Inferior parietal cortex (tissue), 1 donor: ENCODE measurements around the gene LDLRAD2.

ENCODE experiments used
- DNase-seq: peaks from one replicate; pipeline ENCODE4 v3.0.0-alpha.2; 2016; ENCODE audit errors: extremely low spot score

LDLRAD2 gene

DNA sequence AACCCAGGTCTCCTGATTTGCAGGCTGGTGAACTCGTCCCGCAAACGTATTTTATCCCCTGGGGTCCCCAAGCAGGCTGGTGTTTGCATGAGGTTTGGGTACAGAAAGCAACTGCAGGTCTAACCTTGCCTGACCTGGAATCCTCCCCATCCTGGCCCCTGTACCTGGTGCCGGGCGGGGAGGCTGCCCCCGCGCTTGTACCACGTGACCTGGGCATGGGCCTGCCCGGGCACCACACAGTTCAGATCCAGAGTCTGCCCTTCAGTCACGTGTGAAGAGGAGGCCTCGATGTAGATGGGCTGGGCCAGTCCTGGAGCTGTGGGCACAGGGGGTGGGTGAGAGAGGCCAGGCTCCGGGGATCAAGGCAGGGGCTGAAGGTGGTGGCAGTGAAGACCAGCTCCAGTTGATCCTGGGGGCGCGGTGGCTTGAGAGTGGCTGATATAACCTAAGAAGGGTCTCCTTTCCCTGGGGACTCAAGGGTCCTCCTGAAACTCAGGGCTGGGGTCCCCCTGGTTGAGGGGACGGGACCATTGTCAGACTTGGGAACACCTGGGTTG lies 30.6 kb downstream of the LDLRAD2 start:
- no peak for DNase-seq

DNA sequence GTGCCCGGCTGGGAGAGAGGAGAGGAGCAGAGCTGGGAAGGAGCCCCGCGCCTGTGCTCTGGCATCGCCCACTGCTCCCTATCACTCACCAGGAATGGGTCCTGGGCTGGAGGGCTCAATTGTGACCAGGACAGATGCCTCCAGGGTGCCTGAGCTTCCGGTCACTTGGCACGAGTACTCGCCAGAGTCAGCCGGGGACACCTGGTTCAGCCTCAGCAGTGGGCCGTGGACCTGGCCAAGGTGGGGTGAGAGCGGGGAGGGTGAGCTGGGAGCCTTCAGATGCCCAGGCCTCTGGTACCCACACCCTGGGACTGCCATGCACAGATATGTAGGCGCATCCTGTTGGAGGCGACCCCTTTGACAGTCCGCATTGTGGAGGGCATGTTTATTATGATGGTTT lies 31.1 kb downstream of the LDLRAD2 start:
- no peak for DNase-seq

GRCh38 chr1:21843996-21844395 lies 31.9 kb downstream of the LDLRAD2 start:
- no peak for DNase-seq

DNA sequence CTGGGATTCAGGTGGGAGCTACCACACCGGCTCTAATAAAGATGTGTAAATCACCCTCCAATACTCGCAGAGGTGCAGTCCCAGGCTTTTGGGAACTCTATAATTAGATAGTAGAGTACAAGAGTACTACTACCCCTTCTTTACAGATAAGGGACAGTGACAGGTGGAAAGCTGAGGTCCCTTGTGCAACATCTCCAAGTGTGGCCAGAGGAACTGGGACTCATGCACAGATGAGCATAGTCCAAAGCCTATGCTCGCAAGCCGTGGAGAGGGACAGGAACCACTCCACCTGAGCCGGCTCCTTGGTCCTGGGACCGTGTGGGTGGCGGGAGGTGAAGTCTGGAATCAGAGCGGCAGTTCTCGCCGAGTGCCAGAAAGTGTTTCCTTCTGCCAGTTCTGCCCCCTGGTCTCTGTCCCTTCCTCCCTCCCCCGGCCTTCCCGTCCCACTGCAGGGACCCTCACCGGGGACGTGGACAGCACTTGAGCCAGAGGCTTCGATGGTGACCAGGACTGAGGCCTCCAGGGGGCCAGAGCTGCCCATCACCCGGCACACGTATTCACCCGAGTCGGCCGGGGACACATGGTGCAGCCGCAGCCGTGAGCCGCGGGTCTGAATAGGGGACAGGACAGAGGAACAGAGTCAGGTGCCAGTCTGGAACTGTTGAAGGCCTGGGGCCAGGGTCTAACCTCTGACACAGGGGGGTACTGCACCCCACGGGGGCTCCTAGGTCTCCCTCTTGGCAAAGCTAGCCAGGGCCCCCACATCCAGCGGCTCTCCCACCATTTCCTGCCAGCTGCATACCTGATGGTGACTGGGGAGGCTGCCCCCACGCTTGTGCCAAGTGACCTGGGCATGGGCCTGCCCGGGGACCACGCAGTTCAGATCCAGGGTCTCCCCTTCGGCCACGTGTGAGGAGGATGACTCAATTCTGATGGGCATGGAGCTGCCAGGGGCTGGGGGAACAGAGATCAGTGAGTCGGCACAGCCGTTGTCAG lies 33.9 kb downstream of the LDLRAD2 start:
- no peak for DNase-seq

DNA sequence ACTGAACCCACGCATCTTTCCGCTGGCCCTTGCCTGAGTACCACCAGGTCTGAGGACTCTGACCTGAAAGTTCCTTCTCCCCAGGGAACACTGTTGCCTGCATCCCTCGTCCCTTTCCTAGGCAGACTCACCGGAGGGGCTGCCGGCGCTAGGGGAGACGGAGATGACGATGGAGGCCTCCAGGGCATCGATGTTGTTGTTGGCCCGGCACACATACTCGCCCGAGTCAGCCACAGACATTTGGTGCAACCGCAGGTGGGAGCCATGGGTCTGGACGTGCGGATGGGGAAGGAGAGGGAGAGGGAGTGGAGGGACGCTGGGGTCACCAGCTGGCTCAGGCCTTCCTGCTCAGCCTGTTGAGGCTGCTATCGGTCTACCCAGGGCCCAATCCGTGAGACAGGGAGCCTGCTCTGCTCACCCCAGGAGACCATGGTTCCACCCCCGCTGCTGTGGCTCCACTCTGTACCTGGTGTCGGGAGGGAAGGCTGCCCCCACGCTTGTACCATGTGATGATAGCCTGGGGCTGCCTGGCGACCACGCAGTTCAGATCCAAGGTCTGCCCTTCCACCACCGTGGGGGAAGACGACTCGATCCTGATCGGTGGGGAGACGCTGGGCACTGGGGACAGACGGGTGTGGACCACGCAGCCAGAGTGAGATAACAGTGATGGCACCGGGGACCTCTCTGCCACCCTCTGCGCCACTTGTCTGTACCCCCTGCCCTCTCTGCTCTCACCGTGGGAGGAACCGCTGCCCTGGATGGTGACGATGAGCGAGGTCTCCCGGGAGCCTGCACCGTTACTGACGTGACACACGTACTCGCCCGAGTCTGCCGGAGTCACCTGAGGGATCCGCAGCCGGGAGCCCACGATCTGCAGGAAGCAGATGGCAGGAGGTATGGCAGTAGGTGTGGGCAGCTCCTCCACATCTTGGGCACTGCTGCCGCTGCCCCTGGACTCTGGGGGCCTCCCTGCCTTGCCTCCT lies 35.4 kb downstream of the LDLRAD2 start:
- no peak for DNase-seq

GRCh38 chr1:21848524-21849174 lies 36.6 kb downstream of the LDLRAD2 start:
- DNase-seq = no peak

- DNase-seq = no peak
Measured at GRCh38 chr1:21849909-21850576, 38.0 kb downstream of the LDLRAD2 start.

DNA sequence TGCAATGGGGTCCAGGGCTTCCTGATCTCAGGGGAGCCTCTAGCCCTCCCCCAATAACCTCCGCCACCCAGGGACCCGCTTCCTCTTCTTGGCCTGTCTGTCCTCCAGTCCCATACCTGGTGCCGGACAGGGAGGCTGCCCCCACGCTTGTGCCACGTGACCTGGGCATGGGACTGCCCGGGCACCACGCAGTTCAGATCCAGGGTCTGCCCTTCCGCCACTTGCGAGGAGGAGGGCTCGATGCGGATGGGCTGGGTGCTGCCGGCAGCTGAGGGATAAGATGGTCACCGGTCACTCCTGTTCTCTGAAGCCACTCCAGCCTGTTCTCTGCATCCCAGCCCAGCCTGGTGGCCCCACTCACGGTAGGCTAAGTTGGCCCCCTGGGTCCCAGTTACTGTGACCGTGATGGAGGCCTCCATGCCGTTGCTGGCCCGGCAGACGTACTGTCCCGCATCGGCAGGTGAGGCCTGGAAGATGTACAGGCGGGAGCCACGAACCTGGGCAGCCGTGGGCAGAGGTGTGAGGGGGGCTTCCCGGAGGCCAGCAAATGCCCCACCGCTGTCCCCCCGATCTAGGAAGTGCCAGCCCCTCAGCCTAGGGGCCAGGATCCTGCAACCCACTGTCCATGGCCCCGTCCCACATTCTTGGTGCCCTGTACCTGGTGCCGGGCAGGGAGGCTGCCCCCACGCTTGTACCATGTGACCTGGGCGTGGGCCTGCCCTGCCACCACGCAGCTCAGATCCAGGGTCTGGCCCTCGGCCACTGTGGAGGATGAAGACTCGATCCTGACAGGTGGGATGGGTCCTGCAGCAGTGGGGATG lies 39.6 kb downstream of the LDLRAD2 start:
- DNase-seq = no peak

- DNase-seq = no peak
Measured at GRCh38 chr1:21852282-21853130, 40.4 kb downstream of the LDLRAD2 start.

GRCh38 chr1:21853131-21853427 lies 41.0 kb downstream of the LDLRAD2 start:
- no peak for DNase-seq

- no peak for DNase-seq
Measured at GRCh38 chr1:21854090-21854750, 42.2 kb downstream of the LDLRAD2 start.

- no peak for DNase-seq
Measured at GRCh38 chr1:21854751-21855131, 42.7 kb downstream of the LDLRAD2 start.

DNA sequence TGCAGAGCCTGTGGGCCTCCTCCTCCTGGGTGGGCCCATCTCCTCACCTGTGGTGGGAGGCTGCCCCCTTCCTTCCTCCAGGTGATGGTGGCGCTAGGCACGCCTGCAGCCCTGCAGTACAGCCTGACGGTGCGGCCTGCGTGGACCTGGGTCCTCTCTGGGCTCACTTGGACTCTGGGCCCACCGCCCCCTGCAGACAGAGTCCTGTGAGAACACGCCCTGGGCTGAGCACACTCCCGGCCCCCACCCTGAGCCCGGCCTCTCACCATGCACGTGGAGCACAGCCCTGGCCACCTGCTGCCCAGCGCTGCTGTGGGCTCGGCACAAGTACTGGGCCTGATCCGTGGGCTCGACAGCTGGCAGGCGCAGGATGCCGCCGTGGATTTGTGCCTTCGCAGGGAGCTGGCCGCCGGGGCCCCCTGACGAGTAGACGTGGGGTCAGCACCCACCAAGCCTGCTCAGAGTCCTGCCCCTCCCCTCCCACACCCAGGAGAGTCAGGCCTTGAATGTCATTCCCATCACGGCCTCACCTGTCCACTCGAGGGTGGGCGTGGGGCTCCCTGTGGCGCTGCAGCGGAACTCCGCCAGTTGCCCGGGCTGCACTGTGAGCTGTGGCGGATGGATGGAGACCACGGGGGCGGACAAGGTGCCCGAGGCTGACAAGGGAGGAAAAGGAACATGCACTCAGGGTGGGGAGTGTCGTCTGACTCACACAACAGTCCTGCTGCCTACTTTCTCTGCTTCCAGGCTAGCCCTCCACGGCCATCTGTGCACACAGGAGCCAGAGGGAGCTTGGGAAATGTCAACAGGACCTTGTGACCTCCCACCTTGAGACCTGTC lies 43.4 kb downstream of the LDLRAD2 start:
- DNase-seq = no peak

DNA sequence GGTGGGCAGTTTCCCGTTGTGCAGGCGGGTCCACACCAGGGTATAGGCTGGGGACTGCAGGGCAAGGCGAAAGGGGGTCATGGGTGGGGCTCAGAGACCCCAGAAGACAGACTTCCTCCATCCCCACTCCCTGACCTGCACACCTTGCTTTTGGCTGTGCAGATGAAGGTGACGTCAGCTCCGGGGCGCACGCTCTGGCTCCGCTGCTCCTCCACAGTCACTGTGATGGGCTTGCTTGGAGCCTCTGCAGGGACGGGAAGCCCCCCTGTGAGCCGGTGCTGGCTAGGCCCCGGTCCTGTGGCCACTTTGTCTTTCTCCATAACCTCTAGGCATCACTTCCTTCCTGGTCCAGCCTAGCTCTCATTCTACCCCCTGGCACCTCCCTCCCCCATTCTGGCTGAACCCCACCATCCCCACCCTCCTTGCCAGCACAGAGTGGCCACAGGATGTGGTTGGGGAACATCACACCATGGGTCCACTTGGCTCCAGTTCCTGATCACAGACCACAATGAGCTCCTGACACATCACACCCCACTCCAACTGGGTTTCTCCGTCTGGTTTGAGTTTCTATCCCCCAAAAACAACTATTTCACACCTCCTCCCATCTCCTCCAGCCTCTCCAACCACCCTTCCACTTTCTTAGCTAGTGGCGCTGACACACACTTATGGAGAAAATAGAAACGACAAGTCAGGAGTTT lies 45.2 kb downstream of the LDLRAD2 start:
- no peak for DNase-seq

GRCh38 chr1:21857840-21858670 lies 46.0 kb downstream of the LDLRAD2 start:
- DNase-seq = no peak

DNA sequence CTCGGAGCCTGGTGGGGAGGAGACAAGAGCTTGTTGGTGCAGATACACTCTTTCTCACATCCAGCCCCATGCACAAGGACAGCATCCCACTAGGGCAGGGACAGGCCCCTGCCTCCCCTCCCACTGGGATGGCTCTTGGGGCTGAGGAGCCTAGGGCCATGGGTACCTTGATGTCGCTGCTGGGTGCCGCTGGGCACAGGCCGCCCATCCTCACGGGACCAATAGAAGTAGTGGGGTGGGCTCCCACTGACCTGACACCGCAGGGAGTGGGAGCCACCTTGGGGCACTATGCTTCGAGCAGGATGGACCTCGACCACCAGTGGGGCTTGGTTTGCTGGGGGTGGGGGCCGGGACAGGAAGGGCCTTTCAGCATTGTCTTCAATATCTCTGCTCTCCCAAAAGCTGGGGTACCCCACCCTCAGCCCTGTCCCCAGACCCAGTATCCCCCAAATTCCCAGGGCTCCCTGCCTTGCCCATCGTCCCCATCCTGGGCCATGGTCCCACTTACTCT lies 47.7 kb downstream of the LDLRAD2 start:
- no peak for DNase-seq
